Stimulated activated CD4-positive, alpha-beta T cell treated with anti-CD3 and anti-CD28 coated beads, Interleukin-15, amount 100 ng/mL, for 24 hours (primary cell): ENCODE results near the gene C2.
"Not testable (repeated sequence)": the region's sequence is repeated elsewhere in the genome, so short reads cannot be mapped to it uniquely, and the experiment has no call there.

Experiments
- DNase-seq: peaks from one replicate; pipeline ENCODE4 v3.0.0-alpha.2; 2020

C2 gene

GRCh38 chr6:31899215-31899614, 28.3 kb upstream of the C2 start:
- no peak for DNase-seq

GRCh38 chr6:31899882-31900722, 27.4 kb upstream of the C2 start:
- DNase-seq: peak; percentile 25

GRCh38 chr6:31900917-31901414, 26.6 kb upstream of the C2 start:
- DNase-seq: no peak

GRCh38 chr6:31901415-31901952, 26.0 kb upstream of the C2 start:
- peak; percentile 80 for DNase-seq

- DNase-seq: peak; percentile 92
Measured at GRCh38 chr6:31901953-31902643, 25.4 kb upstream of the C2 start, which contains the start of gene ZBTB12. ZBTB12 (minus strand) TSS chr6:31902086; CDS start chr6:31901305, 781 bp downstream.

- no peak for DNase-seq
Measured at GRCh38 chr6:31903957-31904356, 23.6 kb upstream of the C2 start.

GRCh38 chr6:31905041-31905440, 22.5 kb upstream of the C2 start:
- DNase-seq: no peak

- DNase-seq: no peak
Measured at GRCh38 chr6:31906122-31906521, 21.4 kb upstream of the C2 start.

- not testable (repeated sequence) for DNase-seq
Measured at GRCh38 chr6:31906727-31907126, 20.8 kb upstream of the C2 start.

GRCh38 chr6:31907158-31907813, 20.2 kb upstream of the C2 start:
- no peak for DNase-seq

- not testable (repeated sequence) for DNase-seq
Measured at GRCh38 chr6:31908255-31908654, 19.3 kb upstream of the C2 start.

- no peak for DNase-seq
Measured at GRCh38 chr6:31908791-31909190, 18.7 kb upstream of the C2 start.

- not testable (repeated sequence) for DNase-seq
Measured at GRCh38 chr6:31909298-31909697, 18.2 kb upstream of the C2 start.

- DNase-seq: no peak
Measured at GRCh38 chr6:31911826-31912585, 15.5 kb upstream of the C2 start.

GRCh38 chr6:31915351-31915750, 12.2 kb upstream of the C2 start:
- no peak for DNase-seq

GRCh38 chr6:31915756-31916155, 11.8 kb upstream of the C2 start:
- DNase-seq: no peak

- no peak for DNase-seq
Measured at GRCh38 chr6:31918069-31918720, 9.3 kb upstream of the C2 start.

GRCh38 chr6:31919624-31920303, 7.8 kb upstream of the C2 start:
- no peak for DNase-seq

- DNase-seq: no peak
Measured at GRCh38 chr6:31920811-31921210, 6.7 kb upstream of the C2 start.

- peak; percentile 35 for DNase-seq
Measured at GRCh38 chr6:31922942-31923341, 4.6 kb upstream of the C2 start.
